Measurements from ENCODE around the gene COBLL1.

GRCh38 chr2:164701565-164701964, 140.1 kb downstream of the COBLL1 start:
- TF ChIP-seq CTCF (IDR thresholded peaks at IDR 0.05) (no peak), POLR2A (IDR thresholded peaks at IDR 0.05) (no peak)

Data from right lobe of liver (tissue), 4 donors.